HG02678 (cell line): ENCODE results near the gene PIAS2.
"Not testable (repeated sequence)": the region's sequence is repeated elsewhere in the genome, so short reads cannot be mapped to it uniquely, and the experiment has no call there.

Experiments used
- ATAC-seq: cut with Tn5 transposase; IDR thresholded peaks from one replicate; pipeline ENCODE4 v1.9.1; 2021; ENCODE audit warnings: mild to moderate bottlenecking, moderate library complexity; ENCODE audit not compliant: unreplicated experiment

Gene PIAS2

GRCh38 chr18:46917108-46917802, at the start of gene PIAS2, which contains the start of gene KATNAL2:
Gene PIAS2, minus strand, starts transcription at chr18:46917507. Its CDS starts 162 bp downstream, at chr18:46917345.
Gene KATNAL2, plus strand, starts transcription at chr18:46917602. Its CDS starts 29,271 bp downstream, at chr18:46946873.
- peak; percentile 91 for ATAC-seq

GRCh38 chr18:46966266-46966665, 49.0 kb upstream of the PIAS2 start:
- ATAC-seq: not testable (repeated sequence)

GRCh38 chr18:46964579-46965293, 47.4 kb upstream of the PIAS2 start:
- not testable (repeated sequence) for ATAC-seq

- ATAC-seq: not testable (repeated sequence)
Observed at GRCh38 chr18:46963656-46964578, 46.6 kb upstream of the PIAS2 start.

GRCh38 chr18:46958209-46958608, 40.9 kb upstream of the PIAS2 start:
- no peak for ATAC-seq

- ATAC-seq: no peak
Observed at GRCh38 chr18:46953195-46953594, 35.9 kb upstream of the PIAS2 start.

GRCh38 chr18:46950064-46950656, 32.9 kb upstream of the PIAS2 start:
- no peak for ATAC-seq

- peak; percentile 99 for ATAC-seq
Observed at GRCh38 chr18:46946656-46947282, 29.5 kb upstream of the PIAS2 start.

- ATAC-seq: no peak
Observed at GRCh38 chr18:46942646-46943045, 25.3 kb upstream of the PIAS2 start.

- ATAC-seq: no peak
Observed at GRCh38 chr18:46939998-46940571, 22.8 kb upstream of the PIAS2 start.

GRCh38 chr18:46939337-46939963, 22.1 kb upstream of the PIAS2 start:
- no peak for ATAC-seq

GRCh38 chr18:46920653-46921052, 3.3 kb upstream of the PIAS2 start:
- ATAC-seq: no peak

GRCh38 chr18:46920067-46920466, 2.8 kb upstream of the PIAS2 start:
- ATAC-seq: no peak

GRCh38 chr18:46917803-46918600, 695 bp upstream of the PIAS2 start:
- ATAC-seq: peak; percentile 10

- no peak for ATAC-seq
Observed at GRCh38 chr18:46916551-46917107, 678 bp downstream of the PIAS2 start.

GRCh38 chr18:46915800-46916550, 1.3 kb downstream of the PIAS2 start:
- no peak for ATAC-seq

GRCh38 chr18:46910856-46911255, 6.5 kb downstream of the PIAS2 start:
- no peak for ATAC-seq

GRCh38 chr18:46909497-46909896, 7.8 kb downstream of the PIAS2 start:
- no peak for ATAC-seq
